ENCODE data around the gene PLCH2.

PLCH2 gene

DNA sequence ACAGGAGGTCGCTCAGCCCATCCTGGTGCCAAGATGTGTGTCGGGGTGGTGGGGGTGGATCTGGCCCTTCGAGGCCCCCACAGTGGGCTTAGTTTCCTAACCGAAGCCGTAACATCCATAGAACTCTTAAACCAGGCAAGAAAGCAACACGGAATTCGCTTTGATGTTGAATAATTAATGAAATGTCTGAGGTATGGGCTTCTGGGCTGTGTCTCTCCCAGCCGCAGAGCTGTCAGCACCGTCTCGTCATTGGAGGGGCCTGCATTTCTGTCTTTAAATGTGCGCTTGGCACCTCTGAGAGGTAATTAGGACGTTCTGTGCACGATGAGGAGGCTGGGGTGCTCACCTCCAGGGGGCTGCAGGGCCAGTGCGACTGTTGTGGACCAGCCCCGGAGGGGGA, 13.3 kb upstream of the PLCH2 start:
- DNase-seq (ENCODE audit: low read depth) = no peak

DNA sequence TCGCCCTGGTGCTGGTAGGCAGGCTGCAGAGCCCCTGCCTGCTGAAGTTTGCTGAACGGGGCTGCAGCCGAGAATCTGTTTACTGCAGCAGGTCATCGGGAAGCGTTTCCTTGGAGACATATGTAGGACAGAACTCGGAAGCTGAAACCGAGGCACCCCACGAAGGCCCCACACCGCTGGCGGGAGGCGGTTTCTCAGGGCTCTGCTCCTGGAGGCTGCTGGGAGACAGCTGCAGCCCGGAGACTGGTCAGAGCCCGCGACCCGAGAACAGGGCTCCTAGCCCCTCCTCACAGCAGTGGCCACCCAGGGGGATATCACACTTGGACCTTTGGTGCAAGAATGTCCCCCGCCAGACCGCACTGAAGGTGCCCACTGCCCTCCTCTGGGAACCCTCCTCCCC, 12.7 kb upstream of the PLCH2 start:
- DNase-seq (ENCODE audit: low read depth) = no peak

DNA sequence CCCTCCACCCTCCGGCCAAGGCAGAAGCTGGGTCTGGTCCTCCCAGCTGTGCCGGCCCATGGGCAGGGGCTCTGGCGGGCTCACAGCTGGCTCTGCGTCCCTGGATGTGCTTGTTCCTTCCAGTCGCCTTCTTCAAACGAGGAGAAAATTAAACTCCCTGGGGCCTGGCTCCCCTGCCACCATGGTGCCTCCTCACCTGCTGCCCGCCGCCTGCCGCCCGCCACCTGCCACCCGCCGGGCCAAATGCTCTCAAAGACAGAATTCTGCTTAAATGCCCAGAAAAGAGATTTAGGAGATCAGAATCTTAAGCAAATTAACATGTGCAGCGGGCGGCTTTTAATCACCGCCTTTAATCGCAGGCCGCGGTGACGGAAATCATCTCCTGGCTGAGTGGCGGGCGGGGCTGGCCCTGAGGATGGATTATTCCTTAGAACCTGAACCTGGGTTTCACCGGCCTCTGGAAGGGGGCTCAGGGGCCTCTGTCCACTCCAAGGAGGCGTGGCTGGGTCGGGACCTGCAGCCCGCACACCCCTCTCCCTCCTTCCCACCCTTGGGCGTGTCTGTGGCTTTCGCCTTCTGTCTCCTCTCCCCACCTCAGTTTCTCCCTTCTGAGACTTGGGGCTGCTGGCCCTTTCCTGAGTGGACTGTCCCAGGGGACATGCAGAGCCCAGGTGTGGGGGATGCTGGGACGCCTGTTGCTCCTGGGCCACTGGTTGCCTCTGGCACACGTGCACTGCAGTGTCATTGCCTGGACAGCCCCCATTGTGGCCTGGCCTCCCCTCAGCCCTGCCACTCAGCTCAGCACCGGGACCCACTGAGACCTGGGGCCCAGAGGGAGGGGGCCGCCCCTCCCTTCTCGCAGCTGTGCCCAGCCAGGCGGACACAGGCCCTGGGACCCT, 10.5 kb upstream of the PLCH2 start:
- no peak for DNase-seq (ENCODE audit: low read depth)

DNA sequence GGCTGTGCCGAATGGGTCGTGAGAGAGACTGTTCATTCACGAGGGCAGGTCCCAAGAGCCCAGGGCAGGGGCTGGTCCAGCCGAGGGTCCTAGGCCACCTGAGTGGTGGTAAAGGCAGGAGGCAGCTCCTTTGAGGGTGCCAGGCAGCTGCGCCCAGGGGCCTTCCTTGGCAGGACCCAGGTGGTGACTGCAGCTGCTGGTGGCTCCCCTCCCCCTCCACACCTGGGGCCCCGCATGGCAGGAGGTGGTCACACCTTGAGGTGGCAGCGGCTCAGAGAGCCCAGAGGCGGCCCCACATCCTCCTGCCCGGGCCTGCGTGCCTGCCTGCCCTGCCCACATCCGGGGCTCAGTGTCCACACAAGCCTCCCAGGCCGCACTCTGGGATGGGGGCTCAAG, 9.8 kb upstream of the PLCH2 start:
- no peak for DNase-seq (ENCODE audit: low read depth)

DNA sequence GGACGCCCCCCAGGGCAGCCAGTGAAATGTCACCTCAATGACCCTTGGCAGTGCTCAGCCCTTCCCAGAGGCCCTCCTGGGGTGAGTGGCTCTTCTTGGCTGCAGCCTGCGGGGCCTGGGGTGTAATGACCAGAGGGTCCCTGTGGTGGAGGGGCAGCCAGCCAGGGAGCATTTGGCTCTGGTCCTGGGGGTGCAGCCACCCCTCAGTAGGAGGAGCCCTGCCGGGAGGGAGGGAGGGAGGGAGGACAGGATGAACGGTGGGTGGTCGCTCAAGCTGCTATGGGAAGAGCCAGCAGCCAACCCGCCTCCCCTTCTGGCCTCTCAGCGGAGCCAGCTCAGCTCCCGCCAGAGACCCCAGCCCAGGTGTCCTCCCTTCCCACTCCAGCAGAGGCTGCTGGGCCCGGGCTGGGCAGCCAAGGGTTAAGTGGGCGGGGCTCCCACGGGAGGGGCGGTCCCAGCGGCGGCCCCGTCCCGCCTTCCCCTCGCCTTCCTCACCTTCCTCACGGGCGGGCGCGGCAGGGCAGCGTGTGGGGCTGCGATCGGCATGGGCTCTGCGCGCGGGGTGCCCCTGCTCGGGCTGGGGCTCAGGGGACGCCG, 9.0 kb upstream of the PLCH2 start:
- no peak for DNase-seq (ENCODE audit: low read depth)

DNA sequence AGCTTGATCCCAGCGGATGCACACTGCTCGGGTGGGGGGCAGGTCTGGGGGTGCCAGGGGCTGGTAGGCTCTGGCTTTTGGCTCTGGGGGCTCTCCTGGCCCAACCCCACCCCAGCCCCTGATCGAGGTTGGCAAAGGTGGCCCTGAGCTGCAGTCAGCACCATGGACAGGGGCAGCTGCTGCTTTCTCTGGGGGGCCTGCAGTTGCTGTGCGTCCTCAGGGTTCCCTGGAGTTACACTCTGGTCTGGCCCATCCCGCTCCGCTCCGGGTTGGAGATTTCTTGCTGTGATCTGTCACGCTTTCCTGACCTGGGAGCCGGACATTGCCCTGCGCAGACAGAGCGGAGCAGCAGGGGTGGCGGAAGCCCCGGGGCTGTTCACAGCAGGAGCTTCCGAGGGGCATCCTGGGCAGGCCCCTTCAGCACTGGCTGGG, 8.0 kb upstream of the PLCH2 start:
- DNase-seq (ENCODE audit: low read depth) = no peak

DNA sequence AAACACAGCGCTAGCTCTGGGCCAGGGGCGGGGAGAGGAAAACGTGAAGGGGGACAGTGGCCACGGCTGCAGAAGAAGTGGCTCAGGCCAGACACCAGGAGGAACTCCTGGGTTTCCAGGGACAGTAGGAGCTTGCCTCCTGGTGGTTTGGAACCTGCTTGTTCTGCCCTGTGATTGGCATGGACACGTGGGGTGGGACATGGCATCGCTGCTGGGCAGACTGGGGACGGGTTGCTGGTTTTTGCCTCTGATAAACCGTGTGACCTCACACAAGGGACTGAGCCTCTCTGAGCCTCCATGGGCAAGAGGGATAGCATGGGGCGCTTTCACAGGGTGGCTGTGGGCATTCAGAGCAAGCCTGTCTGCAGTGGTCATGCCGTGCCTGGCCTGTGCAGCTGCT, 7.5 kb upstream of the PLCH2 start:
- no peak for DNase-seq (ENCODE audit: low read depth)

DNA sequence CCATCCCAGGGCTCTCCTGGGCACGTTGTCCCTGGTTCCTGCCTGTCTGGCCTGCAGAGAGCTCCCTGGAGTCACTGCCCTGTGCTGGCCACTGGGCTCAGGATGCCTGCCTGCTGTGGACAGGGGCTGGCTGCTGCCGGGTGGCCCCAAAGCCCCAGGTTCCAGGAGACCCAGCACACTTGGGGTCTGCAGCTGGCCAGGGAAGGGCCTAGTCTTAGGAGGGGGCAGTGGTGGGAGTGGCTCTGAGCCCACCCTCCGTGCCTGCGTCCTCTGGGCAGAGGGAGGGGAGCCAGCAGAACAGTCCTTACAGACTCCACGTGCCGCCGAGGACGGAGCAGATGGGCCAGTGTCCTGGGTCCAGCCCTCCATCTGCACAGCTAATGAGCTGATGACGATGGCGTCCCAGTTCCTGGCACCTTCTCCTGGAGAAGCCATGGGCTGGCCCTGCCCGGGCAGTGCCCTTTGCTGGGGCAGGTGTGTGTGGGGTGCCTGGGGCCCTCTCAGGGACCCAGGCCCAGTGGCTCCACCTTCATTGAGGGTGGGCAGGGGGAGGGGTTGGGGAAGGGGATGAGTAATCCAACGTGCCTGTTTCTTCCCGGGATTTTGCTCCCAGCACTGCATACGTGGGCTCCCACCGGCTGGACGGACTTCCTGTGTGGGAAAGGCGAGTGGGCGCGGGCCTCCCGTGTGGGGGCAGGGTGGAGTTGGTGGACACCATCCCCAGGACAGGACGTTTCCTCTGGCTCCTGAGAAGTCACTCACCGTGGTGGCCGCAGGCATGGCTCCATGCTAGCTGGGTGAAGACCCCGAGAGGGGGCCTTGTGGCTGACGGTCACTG, 6.8 kb upstream of the PLCH2 start:
- DNase-seq (ENCODE audit: low read depth) = no peak

DNA sequence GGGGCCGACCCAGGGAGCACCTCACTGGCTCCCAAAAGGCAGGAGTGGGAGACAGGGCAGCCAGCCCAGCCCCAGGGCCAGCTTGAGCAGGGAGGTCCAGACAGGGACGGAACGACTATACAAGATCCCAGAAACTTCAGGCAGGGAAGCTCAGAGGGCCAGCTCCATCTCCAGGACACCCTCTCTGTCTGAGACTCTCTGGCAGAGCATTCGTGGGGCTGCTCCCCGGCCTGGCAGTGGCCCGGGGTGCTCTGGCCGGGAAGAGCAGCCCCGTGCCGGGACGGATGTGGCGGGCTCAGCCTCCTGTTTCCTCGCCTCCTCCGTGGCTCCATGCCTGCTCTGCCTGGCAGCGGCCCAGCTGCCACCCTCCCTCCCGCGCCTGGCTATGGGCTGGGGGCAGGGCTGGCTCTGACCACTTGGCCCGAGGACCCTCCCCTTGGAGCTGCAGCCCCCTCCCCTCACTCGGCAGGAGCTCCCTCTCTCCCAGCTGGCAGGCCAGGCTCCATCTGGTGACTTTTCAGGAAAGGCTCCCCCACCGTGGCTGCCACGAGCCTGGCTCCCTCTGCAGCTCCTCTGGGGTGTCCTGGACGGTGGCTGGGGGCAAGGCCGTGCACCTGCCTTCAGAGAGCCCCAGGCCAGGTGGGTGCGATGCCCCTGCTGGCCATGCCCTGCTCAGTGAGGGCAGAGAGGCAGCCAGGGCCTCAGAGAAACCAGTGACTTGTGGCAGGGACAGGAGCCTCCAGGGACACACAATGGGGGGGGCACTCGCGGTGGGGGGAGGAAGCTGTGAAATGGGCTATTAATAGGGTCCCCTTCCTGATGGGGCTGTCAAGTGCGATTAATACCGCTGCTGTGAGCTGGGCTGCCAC, 5.6 kb upstream of the PLCH2 start:
- no peak for DNase-seq (ENCODE audit: low read depth)

DNA sequence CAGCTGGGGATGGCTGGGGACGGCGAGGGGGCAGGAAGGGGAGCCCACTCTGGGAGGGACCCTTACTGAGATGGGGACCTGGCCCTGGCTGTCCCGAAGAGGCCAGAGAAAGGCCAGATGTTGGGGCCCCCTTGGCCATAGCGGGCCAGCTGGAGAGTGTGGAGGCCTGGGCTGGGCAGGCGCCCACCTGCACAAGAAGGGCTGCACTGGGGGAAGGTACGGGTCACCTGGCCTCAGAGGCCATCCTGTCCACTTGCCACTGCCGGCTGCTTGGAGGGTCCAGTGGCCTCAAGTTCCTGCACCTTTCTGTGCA, 5.0 kb upstream of the PLCH2 start:
- no peak for DNase-seq (ENCODE audit: low read depth)

DNA sequence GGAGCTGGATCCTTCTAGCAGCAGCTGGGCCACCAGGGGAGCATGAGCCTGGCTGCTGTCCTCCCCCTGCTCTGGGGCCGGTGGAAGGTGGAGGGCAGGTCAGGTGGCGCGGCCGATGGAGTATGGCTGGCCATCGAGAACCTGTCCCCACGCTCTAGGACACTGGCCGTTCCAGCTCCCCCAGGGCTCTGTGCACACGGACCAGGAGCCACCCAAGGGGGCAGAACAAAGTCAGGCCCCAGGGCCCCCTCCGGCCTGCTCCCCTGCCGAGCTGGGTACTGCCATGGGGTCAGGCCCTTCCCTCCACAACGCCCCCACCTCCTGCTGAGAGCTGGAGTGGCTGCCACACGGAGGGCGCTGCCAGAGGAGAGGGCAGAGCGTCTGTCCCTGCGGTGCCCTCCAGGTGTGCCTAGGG, 4.5 kb upstream of the PLCH2 start:
- no peak for DNase-seq (ENCODE audit: low read depth)

DNA sequence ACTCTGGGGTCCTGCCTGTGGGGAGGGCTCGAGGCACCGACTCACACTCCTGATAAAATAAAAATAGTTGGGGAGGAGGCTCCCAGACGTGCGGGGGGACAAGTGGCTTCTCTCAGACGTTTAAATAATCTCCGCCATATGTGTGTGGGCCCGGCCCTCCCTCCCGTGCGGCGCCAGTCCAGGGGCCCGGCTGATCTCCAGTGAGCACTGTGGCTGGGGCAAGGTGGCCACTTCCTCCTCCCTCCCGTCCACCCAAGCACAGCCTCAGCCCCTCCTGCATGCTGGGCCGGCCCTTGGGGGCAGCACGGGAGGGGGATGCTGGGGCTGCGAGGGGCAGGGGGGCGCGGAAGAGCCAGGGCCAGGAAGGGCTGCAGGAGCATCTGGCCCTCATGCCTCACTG, 4.0 kb upstream of the PLCH2 start:
- no peak for DNase-seq (ENCODE audit: low read depth)

DNA sequence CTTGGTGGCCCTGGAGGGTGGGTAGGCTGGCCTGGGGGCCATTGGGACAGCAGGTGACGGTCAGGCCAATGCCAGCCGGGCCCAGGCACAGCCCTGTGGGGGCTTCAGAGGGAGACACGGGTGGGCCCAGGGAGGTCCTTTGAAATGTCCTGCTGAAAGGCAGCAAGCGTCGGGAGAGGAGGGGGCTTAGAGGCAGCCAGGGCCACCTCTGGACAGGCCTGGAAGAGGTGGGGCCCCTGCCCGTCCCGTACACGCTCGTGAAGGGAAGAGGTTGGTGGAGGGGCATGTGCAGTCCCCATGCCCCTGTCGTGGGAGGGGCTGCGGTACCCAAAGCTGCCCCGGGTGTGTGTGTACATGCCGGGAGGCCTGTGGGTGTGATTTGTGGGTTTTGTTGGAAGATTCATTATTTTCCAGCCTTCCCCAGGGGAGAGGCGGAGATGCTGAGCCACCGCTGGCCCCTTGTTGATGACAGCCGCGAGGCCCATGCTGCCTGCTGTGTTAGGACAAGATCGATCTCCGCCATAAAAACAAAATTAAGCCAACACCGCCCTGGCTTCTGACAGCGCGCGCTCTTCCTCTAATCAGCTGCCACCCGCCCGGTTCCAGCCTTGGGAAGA, 3.4 kb upstream of the PLCH2 start:
- DNase-seq (ENCODE audit: low read depth) = no peak

DNA sequence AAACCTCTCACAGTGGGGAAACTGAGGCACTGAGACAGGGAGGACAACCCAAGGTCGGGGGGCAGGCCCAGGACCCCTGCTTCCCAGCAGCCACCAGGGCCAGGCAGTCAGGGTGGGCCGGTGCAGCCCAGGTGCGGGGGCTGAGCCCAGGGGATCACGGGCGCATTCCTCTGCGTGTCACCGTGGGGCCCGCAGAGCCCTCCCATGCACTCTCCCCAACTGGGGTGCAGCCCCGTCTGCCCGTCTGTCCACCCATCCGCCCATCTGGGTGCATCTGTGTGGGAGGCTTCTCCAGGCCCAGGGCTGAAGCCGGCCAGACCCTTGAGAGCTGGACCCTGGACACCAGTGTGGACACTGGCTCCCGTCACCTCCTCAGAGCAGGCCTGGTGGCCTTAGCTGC, 2.9 kb upstream of the PLCH2 start:
- no peak for DNase-seq (ENCODE audit: low read depth)

DNA sequence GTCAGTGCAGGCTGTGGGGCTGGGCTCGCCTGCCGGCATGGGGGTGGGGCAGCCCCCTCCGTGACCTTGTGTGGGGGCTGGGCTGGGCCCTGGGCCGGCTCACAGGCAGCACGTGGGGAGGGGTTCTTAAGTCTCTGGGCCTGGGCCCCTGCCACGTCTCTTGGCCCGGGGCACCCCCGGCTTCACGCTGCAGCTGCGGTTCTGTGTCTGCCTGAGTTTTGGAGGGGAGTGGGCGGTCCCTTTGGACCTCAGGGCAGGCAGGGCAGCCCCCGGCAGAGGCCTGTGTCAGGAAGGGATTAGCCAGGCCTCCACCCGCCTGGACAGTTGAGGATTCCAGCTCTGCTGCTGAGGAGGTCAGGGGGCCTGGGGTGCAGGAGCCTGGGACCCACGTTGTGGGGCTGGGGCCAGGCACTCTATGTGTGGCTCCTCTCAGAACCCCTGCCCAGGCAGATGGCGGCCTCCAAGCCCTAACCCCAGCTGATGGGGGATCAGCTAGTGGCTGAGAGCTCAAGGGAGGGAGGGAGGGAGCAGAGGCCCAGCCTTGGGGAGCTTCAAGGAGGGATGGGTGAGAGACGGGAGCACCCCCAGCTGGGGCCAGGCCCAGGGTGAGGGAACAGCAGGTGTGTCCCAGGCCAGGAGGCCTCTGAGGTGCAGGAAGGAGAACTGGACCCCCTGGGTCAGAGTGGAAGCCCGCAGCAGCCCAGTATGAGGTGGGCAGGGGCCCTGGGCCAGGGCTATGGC, 1.8 kb upstream of the PLCH2 start:
- no peak for DNase-seq (ENCODE audit: low read depth)

DNA sequence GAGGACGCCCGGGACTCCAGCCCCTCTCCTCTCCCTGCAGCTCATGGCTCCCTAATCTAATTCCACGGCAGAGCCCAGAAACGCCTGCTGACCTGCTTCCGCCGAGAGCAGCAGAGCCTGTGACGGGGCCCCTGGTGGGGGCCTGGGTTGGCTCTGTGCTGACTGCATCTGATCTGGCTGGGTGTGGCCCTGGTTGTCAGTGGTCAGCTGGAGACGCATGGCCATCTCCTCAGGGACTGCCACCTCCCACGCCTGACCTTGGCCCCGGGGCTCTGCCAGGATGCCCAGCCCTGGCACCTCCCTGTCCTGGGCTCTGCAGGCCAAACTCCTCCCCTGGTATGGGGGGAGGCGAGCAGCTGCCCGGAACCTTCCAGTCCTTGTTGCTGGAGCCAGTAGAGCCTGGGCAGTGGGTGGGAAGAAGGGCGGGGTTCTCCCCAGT, 1.1 kb upstream of the PLCH2 start:
- no peak for DNase-seq (ENCODE audit: low read depth)

DNA sequence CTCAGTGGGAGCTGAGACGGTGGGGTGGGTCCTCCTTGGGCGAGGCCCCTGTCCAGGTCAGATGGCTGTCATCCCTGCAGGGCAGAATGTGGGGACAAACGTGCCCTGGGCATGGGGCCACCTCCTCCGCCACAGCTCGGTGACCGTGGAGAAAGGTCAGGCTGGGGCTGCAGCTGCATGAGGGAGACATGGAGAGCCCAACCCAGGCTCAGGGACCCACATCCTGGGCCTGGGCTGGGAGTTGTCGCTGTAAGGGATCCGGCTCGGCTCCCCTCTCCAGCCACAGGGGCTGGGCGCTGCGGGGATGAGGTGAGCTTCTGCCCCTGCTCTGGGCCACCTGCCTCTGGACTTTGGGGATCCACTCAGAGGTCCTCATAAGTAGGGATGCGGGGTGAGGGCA, 518 bp upstream of the PLCH2 start:
- DNase-seq (ENCODE audit: low read depth) = no peak

DNA sequence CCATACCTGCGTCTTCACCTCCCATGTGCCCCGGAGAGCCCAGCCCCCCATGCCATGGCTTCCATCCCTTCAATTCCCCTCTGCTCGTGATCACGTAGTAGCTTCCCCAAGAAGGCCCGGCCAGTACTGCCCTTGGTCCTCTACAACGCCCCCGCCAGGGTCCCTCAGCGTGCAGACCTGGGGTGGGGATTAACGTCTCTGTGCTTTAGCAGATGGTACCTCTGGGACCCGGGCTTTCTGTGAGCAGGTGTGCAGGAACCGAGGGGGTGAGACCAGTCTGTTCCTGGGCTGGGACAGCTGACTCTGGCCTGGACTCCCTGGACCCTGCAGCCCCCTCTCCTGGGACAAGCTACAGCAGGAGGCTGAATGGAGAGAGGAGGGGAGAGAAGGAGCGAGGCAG, 1.2 kb downstream of the PLCH2 start:
- no peak for DNase-seq (ENCODE audit: low read depth)

DNA sequence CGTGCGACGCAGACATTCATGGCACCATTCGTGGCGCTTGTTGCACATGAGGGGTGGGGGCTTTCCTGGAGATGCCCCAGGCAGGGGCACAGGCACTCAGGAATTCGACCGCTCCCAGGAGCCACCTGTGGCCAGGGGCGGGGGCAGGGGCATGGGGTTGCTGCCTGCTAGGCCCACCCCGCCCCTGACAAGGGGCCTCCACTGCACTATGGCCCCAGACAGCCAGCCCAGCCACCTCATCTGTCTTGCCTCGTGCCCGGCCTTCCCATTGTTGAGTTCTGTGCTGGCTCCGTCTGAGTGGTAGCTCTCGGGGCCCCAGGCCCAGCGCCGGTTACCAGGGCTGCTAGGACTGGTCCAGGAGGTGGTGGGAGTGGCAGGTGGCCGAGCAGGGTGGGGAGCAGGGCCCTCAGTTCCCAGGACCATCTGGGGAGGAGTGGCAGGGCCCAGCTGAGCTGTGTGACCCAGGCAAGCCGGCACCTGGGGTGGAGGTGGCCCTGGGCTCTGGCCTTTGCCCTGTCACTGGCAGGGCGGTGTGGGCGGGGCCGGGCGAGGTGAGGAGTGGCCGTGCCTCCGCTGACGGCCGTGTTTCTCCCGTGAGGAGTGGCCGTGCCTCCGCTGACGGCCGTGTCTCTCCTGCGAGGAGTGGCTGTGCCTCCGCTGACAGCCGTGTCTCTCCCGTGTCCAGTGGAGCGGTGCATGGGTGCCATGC, 1.9 kb downstream of the PLCH2 start:
- no peak for DNase-seq (ENCODE audit: low read depth)

DNA sequence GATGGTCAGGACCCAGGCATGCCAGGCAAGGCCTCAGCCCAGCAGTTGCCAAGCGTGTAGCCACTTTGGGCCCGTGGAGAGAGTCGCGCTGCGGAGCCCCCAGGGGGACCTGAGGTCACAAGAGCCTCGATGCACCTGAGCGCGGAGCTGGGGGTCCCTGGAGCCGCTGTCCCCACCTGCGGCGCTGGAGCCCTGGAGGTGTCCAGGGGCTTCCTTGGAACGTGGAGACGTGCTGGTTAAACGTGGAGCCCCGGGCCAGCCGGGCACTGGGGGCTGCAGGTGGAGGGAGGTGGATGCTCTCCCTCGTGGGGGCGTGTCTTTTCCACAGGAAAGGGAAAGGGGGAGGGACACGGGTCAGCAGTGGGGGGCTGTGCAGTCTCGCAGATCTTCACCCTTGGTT, 3.1 kb downstream of the PLCH2 start:
- DNase-seq (ENCODE audit: low read depth) = no peak
